A549 (cell line): Measurements from ENCODE around the gene SEC31A. TPM values are rescaled to one million over a fixed set of nuclear protein-coding genes. Genes with fewer than 3 reads are reported as not detected.
"Not testable (repeated sequence)": the region's sequence is repeated elsewhere in the genome, so short reads cannot be mapped to it uniquely, and the experiment has no call there.

ENCODE experiments used
- ATAC-seq, 2 experiments: fragments of 200-7000 bp in 1 of 2; fragments of >200 bp in 1 of 2; cut with Nextera tagmentation in 1 of 2; cut with Tn5 transposase in 1 of 2; 3 replicates each; pipeline versions ENCODE4 v1.8.0 to v1.9.1; 2018 to 2020; ENCODE audit warnings: mild to moderate bottlenecking in 1 of 2, moderate library complexity in 1 of 2
- CTCF ChIA-PET: fragments of 300-600 bp; sonication (Branson Sonifier 250); formaldehyde crosslinking; extraction: SDS; loops from one replicate; lab custom pipeline; 2021; ENCODE audit warnings: antibody characterized with exemption, inconsistent platforms; lab: Yijun Ruan, JAX
- POLR2A ChIA-PET: fragments of 350-600 bp; formaldehyde crosslinking; extraction: SDS; loops from one replicate; lab custom pipeline; 2021; ENCODE audit warnings: antibody characterized with exemption, inconsistent platforms; lab: Yijun Ruan, JAX
- DNase-seq, 2 experiments: peaks; one replicate each; pipeline versions ENCODE4 v3.0.0 to v3.0.0-alpha.2; 2011 to 2016; ENCODE audit warnings: low read depth in 1 of 2, low spot score in 1 of 2
- FAIRE-seq: peaks from 2 replicates; lab custom pipeline; 2011; peaks lifted over from hg19 to GRCh38; lab: Jason Lieb, UNC
- H3K27ac ChIP-seq, 2 experiments: fragments of >200 bp; sonication (Bioruptor Twin); formaldehyde crosslinking; 3 replicates each; pipeline ENCODE4 v1.5.1; 2016 to 2017
- H3K4me1 ChIP-seq: fragments of >200 bp; sonication (Bioruptor Twin); formaldehyde crosslinking; 3 replicates; pipeline ENCODE4 v1.6.1; 2016
- H3K4me2 ChIP-seq: fragments of >200 bp; sonication (Bioruptor Twin); formaldehyde crosslinking; 3 replicates; pipeline ENCODE4 v1.6.1; 2016
- H3K4me3 ChIP-seq: fragments of >200 bp; sonication (Bioruptor Twin); formaldehyde crosslinking; 3 replicates; pipeline ENCODE4 v1.5.1; 2016
- H3K9me3 ChIP-seq: fragments of >200 bp; sonication (Bioruptor Twin); formaldehyde crosslinking; 3 replicates; pipeline ENCODE4 v1.6.1; 2016
- BHLHE40 ChIP-seq: IDR thresholded peaks from 2 replicates; pipeline ENCODE4 v1.6.1; 2012; ENCODE audit warnings: low read depth, low read length, inconsistent platforms
- CBX2 ChIP-seq: fragments of 200-600 bp; sonication (generic); IDR thresholded peaks from 2 replicates; pipeline ENCODE4 v1.6.1; 2016; ENCODE audit warnings: low read depth, mild to moderate bottlenecking, borderline replicate concordance
- CBX8 ChIP-seq: fragments of 200-600 bp; sonication (generic); IDR thresholded peaks from 2 replicates; pipeline ENCODE4 v1.6.1; 2016
- CEBPB ChIP-seq, 2 experiments: fragments of >200 bp in 1 of 2; sonication (Bioruptor Twin) in 1 of 2; formaldehyde crosslinking in 1 of 2; IDR thresholded peaks; 2 replicates each; pipeline ENCODE4 v1.6.1; 2012 to 2016
- CHD4 ChIP-seq: fragments of 200-600 bp; sonication (generic); IDR thresholded peaks from 2 replicates; pipeline ENCODE4 v1.6.1; 2016; ENCODE audit warnings: antibody characterized with exemption, mild to moderate bottlenecking, borderline replicate concordance
- EP300 ChIP-seq, 2 experiments: fragments of >200 bp; sonication (Bioruptor Twin); formaldehyde crosslinking; IDR thresholded peaks; 2 replicates in 1 of 2; 3 replicates in 1 of 2; pipeline ENCODE4 v1.6.1; 2016 to 2017
- ESRRA ChIP-seq: fragments of 150-350 bp; IDR thresholded peaks from 2 replicates; pipeline ENCODE4 v1.6.1; 2014; ENCODE audit warnings: mild to moderate bottlenecking, low read length, borderline replicate concordance
- FOSB ChIP-seq: fragments of 250-450 bp; sonication (Bioruptor Pico); IDR thresholded peaks from 2 replicates; pipeline ENCODE4 v1.5.0; 2020; ENCODE audit warnings: mild to moderate bottlenecking, moderate library complexity
- FOSL2 ChIP-seq, 2 experiments: fragments of 450-650 bp in 1 of 2; fragments of >200 bp in 1 of 2; sonication (Bioruptor Twin) in 1 of 2; formaldehyde crosslinking; IDR thresholded peaks; 2 replicates each; pipeline versions ENCODE4 v1.5.0 to v1.6.1; 2016 to 2020; ENCODE audit warnings: mild to moderate bottlenecking in 1 of 2, moderate library complexity in 1 of 2
- HOXB13 ChIP-seq: fragments of 250-450 bp; sonication (Bioruptor Pico); IDR thresholded peaks from 2 replicates; pipeline ENCODE4 v1.5.0; 2020; ENCODE audit warnings: low read depth, mild to moderate bottlenecking, moderate library complexity
- MAFK ChIP-seq: fragments of 450-650 bp; IDR thresholded peaks from 2 replicates; pipeline ENCODE4 v1.6.1; 2014; ENCODE audit not compliant: partially characterized antibody
- MYC ChIP-seq: IDR thresholded peaks from 2 replicates; pipeline ENCODE4 v1.6.1; 2012; ENCODE audit warnings: mild to moderate bottlenecking, inconsistent platforms, low read length, improper control_type of control experiment, borderline replicate concordance
- NPAS2 ChIP-seq: fragments of 250-450 bp; sonication (Bioruptor Pico); IDR thresholded peaks from 2 replicates; pipeline ENCODE4 v1.8.0; 2022; ENCODE audit warnings: mild to moderate bottlenecking, moderate library complexity, borderline replicate concordance
- POLR2A ChIP-seq: IDR thresholded peaks from 2 replicates; pipeline ENCODE4 v1.6.1; 2012; ENCODE audit warnings: mild to moderate bottlenecking, low read length
- RCOR1 ChIP-seq: fragments of 150-350 bp; IDR thresholded peaks from 2 replicates; pipeline ENCODE4 v1.6.1; 2014; ENCODE audit warnings: antibody characterized with exemption, low read length, low read depth
- REST ChIP-seq: fragments of 200-600 bp; sonication (generic); IDR thresholded peaks from 2 replicates; pipeline ENCODE4 v1.6.1; 2016; ENCODE audit warnings: antibody characterized with exemption, mild to moderate bottlenecking, moderate library complexity
- TFCP2L1 ChIP-seq: fragments of 250-450 bp; sonication (Bioruptor Pico); IDR thresholded peaks from 2 replicates; pipeline ENCODE4 v1.5.0; 2021; ENCODE audit warnings: mild to moderate bottlenecking
- TP53 ChIP-seq: fragments of 250-450 bp; sonication (Bioruptor Pico); IDR thresholded peaks from 2 replicates; pipeline ENCODE4 v1.5.0; 2021; ENCODE audit warnings: mild to moderate bottlenecking, moderate library complexity
- USF2 ChIP-seq: fragments of 450-650 bp; IDR thresholded peaks from 2 replicates; pipeline ENCODE4 v1.6.1; 2014; ENCODE audit warnings: antibody characterized with exemption
- WGBS: methylation state at CpG from one replicate; pipeline ENCODE4 v1.1.6; 2017; ENCODE audit errors: missing lambda C conversion rate; 5-methylcytosine and 5-hydroxymethylcytosine counted together
- polyA plus RNA-seq, 4 experiments: library from polyadenylated mRNA; depleted of rRNA in 3 of 4; stranded (reverse); fragments of >200 nt; fragmentation: RNase III in 1 of 4; extraction: RNeasy Plus Mini Kit Qiagen cat#74134 plus additional on column Dnase treatment in 1 of 4; gene quantifications; 2 replicates in 3 of 4; 3 replicates in 1 of 4; pipeline ENCODE4 v1.2.3, GENCODE V29; 2011 to 2017
- TF ChIP-seq, protein P1 (sequence below): fragments of >200 bp; sonication (Bioruptor Twin); formaldehyde crosslinking; IDR thresholded peaks from 2 replicates; pipeline ENCODE4 v1.6.1; 2016

SEC31A gene
- polyA plus RNA-seq, 2 of the 4 experiments (the other 2 are of a cell fraction): 67.8 to 127 TPM

DNA sequence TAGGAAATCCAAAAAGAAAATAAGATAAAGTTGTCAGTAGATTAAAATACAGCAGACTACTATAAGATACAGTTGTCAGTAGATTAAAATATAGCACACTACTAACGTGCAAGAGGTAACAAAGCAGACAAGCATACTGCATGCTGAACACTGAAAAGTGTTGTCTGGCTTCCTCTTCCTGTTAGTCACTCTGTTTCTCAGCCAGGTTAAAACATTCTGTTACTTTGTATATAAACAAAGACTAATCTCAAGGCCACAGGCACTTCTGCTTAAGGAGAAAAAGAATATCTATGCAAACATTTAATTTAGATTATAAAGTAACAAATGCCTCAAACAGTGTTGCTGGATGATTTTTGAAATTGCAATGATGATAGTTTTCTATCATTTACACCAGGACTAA is 51.3 kb downstream of the SEC31A start:
- Histone ChIP-seq H3K4me2 (no peak overlapping the region), H3K27ac (no peak overlapping the region), H3K9me3 (no peaks in the 10 kb centered on the region)
- CTCF ChIA-PET: no interaction called here
- WGBS: 88% methylated on average over 1 of the region's 1 CpG
- FAIRE-seq: no peak
- TF ChIP-seq MAFK (no peak), RCOR1 (no peak), TP53 (CRISPR knock-in tag) (no peak), TFCP2L1 (CRISPR knock-in tag) (no peak), EP300 (IDR thresholded peaks at IDR 0.05) (no peak), ESRRA (no peak), CBX8 (no peak), NPAS2 (CRISPR knock-in tag) (no peak), HOXB13 (CRISPR knock-in tag) (no peak), REST (no peak), CBX2 (no peak), MYC (no peak), POLR2A (no peak), USF2 (no peak), CEBPB (IDR thresholded peaks at IDR 0.05) (no peak), CHD4 (no peak), FOSB (CRISPR knock-in tag) (no peak)
- TF ChIP-seq, protein P1, sequence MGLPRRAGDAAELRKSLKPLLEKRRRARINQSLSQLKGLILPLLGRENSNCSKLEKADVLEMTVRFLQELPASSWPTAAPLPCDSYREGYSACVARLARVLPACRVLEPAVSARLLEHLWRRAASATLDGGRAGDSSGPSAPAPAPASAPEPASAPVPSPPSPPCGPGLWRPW: no peak
- TF ChIP-seq, all 56 proteins: peak for 0
- no peak for DNase-seq
- Histone ChIP-seq H3K4me3 (no peak overlapping the region), H3K4me1 (no peaks in the 10 kb centered on the region)
- POLR2A ChIA-PET: no interaction called here
- no peak for ATAC-seq

- Histone ChIP-seq H3K4me2 (no peak overlapping the region), H3K4me1 (peaks cover 10% of the 10 kb centered on the region), H3K4me3 (no peak overlapping the region), H3K9me3 (no peaks in the 10 kb centered on the region), H3K27ac (no peak overlapping the region)
- FAIRE-seq: no peak
- CTCF ChIA-PET: interaction anchor here (1.0 kb wide), 1 partner anchor 15 kb away, joined by 3 read pairs; no protein-coding TSS in a partner anchor
- TF ChIP-seq FOSL2 (IDR thresholded peaks at IDR 0.05) (no peak), FOSL2 (CRISPR knock-in tag; IDR thresholded peaks at IDR 0.05) (peak; percentile 35; the same call in 1 of the 2 replicates), BHLHE40 (no peak)
- WGBS: 20% methylated on average over 1 of the region's 1 CpG
- peak in 1 of 2 experiments; percentile 33 for DNase-seq
- peak; percentile 89 to 91 for ATAC-seq
- POLR2A ChIA-PET: no interaction called here
These were observed 57.1 kb downstream of the SEC31A start for GRCh38 chr4:82833696-82834313.

DNA sequence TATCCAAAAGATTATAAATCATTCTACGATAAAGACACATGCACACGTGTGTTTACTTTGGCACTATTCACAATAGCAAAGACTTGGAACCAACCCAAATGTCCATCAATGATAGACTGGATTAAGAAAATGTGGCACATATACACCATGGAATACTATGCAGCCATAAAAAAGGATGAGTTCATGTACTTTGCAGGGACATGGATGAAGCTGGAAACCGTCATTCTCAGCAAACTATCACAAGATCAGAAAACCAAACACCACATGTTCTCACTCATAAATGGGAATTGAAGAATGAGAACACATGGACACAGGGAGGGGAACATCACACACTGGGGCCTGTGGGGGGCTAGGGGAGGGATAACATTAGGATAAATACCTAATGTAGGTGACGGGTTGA is 57.9 kb downstream of the SEC31A start:
- H3K4me3 ChIP-seq, DNase-seq, POLR2A ChIA-PET, CTCF ChIA-PET, ATAC-seq, H3K4me2 ChIP-seq, H3K27ac ChIP-seq, FAIRE-seq, H3K9me3 ChIP-seq, H3K4me1 ChIP-seq: not testable (repeated sequence)
- WGBS: 84% methylated on average over 4 of the region's 4 CpGs
